ENCODE measurements around the gene SLC9A8. TPM values are rescaled to one million over a fixed set of nuclear protein-coding genes. Genes with fewer than 3 reads are reported as not detected.

Gene SLC9A8
- total and polyA plus RNA-seq, 9 of the 15 experiments (the other 6 are each of a cell fraction or from before 2014, with no cell fraction given), result 0.56 to 9.7 (median 5.0) TPM

- TF ChIP-seq ZNF318 (IDR thresholded peaks at IDR 0.05; ENCODE audit: borderline replicate concordance in 1 of 2, low read depth in 1 of 2), result no peak
- no peak for TF ChIP-seq STAT5A (IDR thresholded peaks at IDR 0.05; ENCODE audit: borderline replicate concordance, low read length)
- TF ChIP-seq DPF2 (IDR thresholded peaks at IDR 0.05), result no peak
- TF ChIP-seq MIER1 (IDR thresholded peaks at IDR 0.05; ENCODE audit: low read depth), result no peak
- no peak for TF ChIP-seq ZNF23 (CRISPR knock-in tag; IDR thresholded peaks at IDR 0.05)
Measured at GRCh38 chr20:49851991-49852390, 39.4 kb downstream of the SLC9A8 start (continued).

All from K562 (cell line).